RWPE2 (cell line): ENCODE data around the gene MAP4K4.

Experiments
- ATAC-seq: fragments of 200-7000 bp; cut with Tn5 transposase; 3 replicates; pipeline ENCODE4 v1.9.1; 2021; ENCODE audit warnings: low read depth
- DNase-seq: peaks from one replicate; pipeline ENCODE4 v3.0.0-alpha.2; 2020; ENCODE audit warnings: low spot score
- H3K27ac ChIP-seq: fragments of 450-650 bp; 2 replicates; pipeline ENCODE4 v1.5.1; 2017; ENCODE audit warnings: mild to moderate bottlenecking; ENCODE audit not compliant: poor library complexity, severe bottlenecking
- H3K27me3 ChIP-seq: fragments of 250-450 bp; sonication (Bioruptor Pico); 2 replicates; pipeline ENCODE4 v1.5.1; 2021; ENCODE audit warnings: mild to moderate bottlenecking, moderate library complexity; ENCODE audit not compliant: insufficient read depth, poor library complexity, severe bottlenecking
- H3K36me3 ChIP-seq: fragments of 250-450 bp; sonication (Bioruptor Pico); 2 replicates; pipeline ENCODE4 v1.5.1; 2020; ENCODE audit warnings: low read depth, mild to moderate bottlenecking, moderate library complexity
- H3K4me1 ChIP-seq: fragments of 250-450 bp; sonication (Bioruptor Pico); 2 replicates; pipeline ENCODE4 v1.5.1; 2021; ENCODE audit warnings: mild to moderate bottlenecking, moderate library complexity; ENCODE audit not compliant: insufficient read depth, poor library complexity, severe bottlenecking
- H3K4me3 ChIP-seq: fragments of 250-450 bp; sonication (Bioruptor Pico); 2 replicates; pipeline ENCODE4 v1.5.1; 2021; ENCODE audit warnings: mild to moderate bottlenecking, moderate library complexity; ENCODE audit not compliant: severe bottlenecking
- H3K9me3 ChIP-seq: fragments of 250-450 bp; sonication (Bioruptor Pico); 2 replicates; pipeline ENCODE4 v1.5.1; 2021; ENCODE audit warnings: mild to moderate bottlenecking, moderate library complexity; ENCODE audit not compliant: severe bottlenecking
- CTCF ChIP-seq: fragments of 450-650 bp; IDR thresholded peaks from one replicate; pipeline ENCODE4 v1.5.1; 2017; ENCODE audit warnings: mild to moderate bottlenecking, moderate library complexity; ENCODE audit not compliant: poor library complexity, severe bottlenecking

The MAP4K4 gene

GRCh38 chr2:101796825-101797600, 99.5 kb downstream of the MAP4K4 start:
- peaks cover 17% of the 10 kb centered on the region for H3K4me1 ChIP-seq

GRCh38 chr2:101801496-101801895, 104.0 kb downstream of the MAP4K4 start:
- ATAC-seq: no peak
- Histone ChIP-seq H3K4me3 (no peak overlapping the region), H3K4me1 (peaks cover 44% of the 10 kb centered on the region), H3K27ac (peak overlapping the region; percentile 90), H3K36me3 (0 out of 2 replicates have a peak, but pooled peaks cover 4% of the 10 kb centered on the region), H3K9me3 (no peaks in the 10 kb centered on the region), H3K27me3 (no peaks in the 10 kb centered on the region)
- no peak for DNase-seq
- TF ChIP-seq CTCF: no peak

More at GRCh38 chr2:101796825-101797600, 99.5 kb downstream of the MAP4K4 start:
- ATAC-seq (no peak), DNase-seq (no peak)
- H3K4me3 ChIP-seq: no peak overlapping the region
- no peaks in the 10 kb centered on the region for H3K9me3 ChIP-seq
- H3K27me3 ChIP-seq: no peaks in the 10 kb centered on the region
- TF ChIP-seq CTCF: no peak
- H3K36me3 ChIP-seq: peaks cover 7% of the 10 kb centered on the region
- H3K27ac ChIP-seq: no peak overlapping the region

GRCh38 chr2:101802329-101802728, 104.8 kb downstream of the MAP4K4 start:
- Histone ChIP-seq H3K4me1 (peaks cover 53% of the 10 kb centered on the region), H3K36me3 (0 out of 2 replicates have a peak, but pooled peaks cover 4% of the 10 kb centered on the region), H3K27ac (peak overlapping the region; percentile 90), H3K27me3 (no peaks in the 10 kb centered on the region), H3K4me3 (no peak overlapping the region), H3K9me3 (no peaks in the 10 kb centered on the region)
- ATAC-seq (peak; percentile 15; the same call in 1 of the 3 replicates), DNase-seq (no peak)
- no peak for TF ChIP-seq CTCF

GRCh38 chr2:101803128-101803527, 105.6 kb downstream of the MAP4K4 start:
- Histone ChIP-seq H3K9me3 (no peaks in the 10 kb centered on the region), H3K27me3 (no peaks in the 10 kb centered on the region), H3K36me3 (0 out of 2 replicates have a peak, but pooled peaks cover 4% of the 10 kb centered on the region), H3K4me3 (no peak overlapping the region), H3K4me1 (peaks cover 55% of the 10 kb centered on the region), H3K27ac (peak overlapping the region; percentile 90)
- ATAC-seq (peak; percentile 69), DNase-seq (no peak)
- no peak for TF ChIP-seq CTCF
